A549 (cell line): ENCODE data around the gene AGBL4. TPM values are rescaled to one million over a fixed set of nuclear protein-coding genes. Genes with fewer than 3 reads are reported as not detected.

Source experiments
- ATAC-seq, 2 experiments: fragments of 200-7000 bp in 1 of 2; fragments of >200 bp in 1 of 2; cut with Nextera tagmentation in 1 of 2; cut with Tn5 transposase in 1 of 2; 3 replicates each; pipeline versions ENCODE4 v1.8.0 to v1.9.1; 2018 to 2020; ENCODE audit warnings: mild to moderate bottlenecking in 1 of 2, moderate library complexity in 1 of 2
- CTCF ChIA-PET: fragments of 300-600 bp; sonication (Branson Sonifier 250); formaldehyde crosslinking; extraction: SDS; loops from one replicate; lab custom pipeline; 2021; ENCODE audit warnings: antibody characterized with exemption, inconsistent platforms; lab: Yijun Ruan, JAX
- POLR2A ChIA-PET: fragments of 350-600 bp; formaldehyde crosslinking; extraction: SDS; loops from one replicate; lab custom pipeline; 2021; ENCODE audit warnings: antibody characterized with exemption, inconsistent platforms; lab: Yijun Ruan, JAX
- DNase-seq, 2 experiments: peaks; one replicate each; pipeline versions ENCODE4 v3.0.0 to v3.0.0-alpha.2; 2011 to 2016; ENCODE audit warnings: low read depth in 1 of 2, low spot score in 1 of 2
- FAIRE-seq: peaks from 2 replicates; lab custom pipeline; 2011; peaks lifted over from hg19 to GRCh38; lab: Jason Lieb, UNC
- H3K27ac ChIP-seq, 2 experiments: fragments of >200 bp; sonication (Bioruptor Twin); formaldehyde crosslinking; 3 replicates each; pipeline ENCODE4 v1.5.1; 2016 to 2017
- H3K4me1 ChIP-seq: fragments of >200 bp; sonication (Bioruptor Twin); formaldehyde crosslinking; 3 replicates; pipeline ENCODE4 v1.6.1; 2016
- H3K4me2 ChIP-seq: fragments of >200 bp; sonication (Bioruptor Twin); formaldehyde crosslinking; 3 replicates; pipeline ENCODE4 v1.6.1; 2016
- H3K4me3 ChIP-seq: fragments of >200 bp; sonication (Bioruptor Twin); formaldehyde crosslinking; 3 replicates; pipeline ENCODE4 v1.5.1; 2016
- H3K9me3 ChIP-seq: fragments of >200 bp; sonication (Bioruptor Twin); formaldehyde crosslinking; 3 replicates; pipeline ENCODE4 v1.6.1; 2016
- BHLHE40 ChIP-seq: IDR thresholded peaks from 2 replicates; pipeline ENCODE4 v1.6.1; 2012; ENCODE audit warnings: low read depth, low read length, inconsistent platforms
- CBX2 ChIP-seq: fragments of 200-600 bp; sonication (generic); IDR thresholded peaks from 2 replicates; pipeline ENCODE4 v1.6.1; 2016; ENCODE audit warnings: low read depth, mild to moderate bottlenecking, borderline replicate concordance
- CBX8 ChIP-seq: fragments of 200-600 bp; sonication (generic); IDR thresholded peaks from 2 replicates; pipeline ENCODE4 v1.6.1; 2016
- CEBPB ChIP-seq, 2 experiments: fragments of >200 bp in 1 of 2; sonication (Bioruptor Twin) in 1 of 2; formaldehyde crosslinking in 1 of 2; IDR thresholded peaks; 2 replicates each; pipeline ENCODE4 v1.6.1; 2012 to 2016
- EHF ChIP-seq: fragments of 250-450 bp; sonication (Bioruptor Pico); IDR thresholded peaks from 2 replicates; pipeline ENCODE4 v1.5.0; 2020; ENCODE audit warnings: mild to moderate bottlenecking
- EHMT2 ChIP-seq: fragments of 200-600 bp; sonication (generic); IDR thresholded peaks from 2 replicates; pipeline ENCODE4 v1.6.1; 2016; ENCODE audit warnings: antibody characterized with exemption, low read depth, mild to moderate bottlenecking, moderate library complexity
- ESRRA ChIP-seq: fragments of 150-350 bp; IDR thresholded peaks from 2 replicates; pipeline ENCODE4 v1.6.1; 2014; ENCODE audit warnings: mild to moderate bottlenecking, low read length, borderline replicate concordance
- FOSB ChIP-seq: fragments of 250-450 bp; sonication (Bioruptor Pico); IDR thresholded peaks from 2 replicates; pipeline ENCODE4 v1.5.0; 2020; ENCODE audit warnings: mild to moderate bottlenecking, moderate library complexity
- HDAC2 ChIP-seq: fragments of 200-600 bp; sonication (generic); IDR thresholded peaks from 2 replicates; pipeline ENCODE4 v1.6.1; 2016
- HES2 ChIP-seq: fragments of >200 bp; sonication (Bioruptor Twin); formaldehyde crosslinking; IDR thresholded peaks from 2 replicates; pipeline ENCODE4 v1.6.1; 2016
- HEYL ChIP-seq: fragments of 250-450 bp; sonication (Bioruptor Pico); IDR thresholded peaks from 2 replicates; pipeline ENCODE4 v1.8.0; 2021; ENCODE audit warnings: mild to moderate bottlenecking, moderate library complexity
- HOXA7 ChIP-seq: fragments of 250-450 bp; sonication (Bioruptor Pico); IDR thresholded peaks from 2 replicates; pipeline ENCODE4 v1.5.0; 2020; ENCODE audit warnings: mild to moderate bottlenecking, moderate library complexity
- HOXB13 ChIP-seq: fragments of 250-450 bp; sonication (Bioruptor Pico); IDR thresholded peaks from 2 replicates; pipeline ENCODE4 v1.5.0; 2020; ENCODE audit warnings: low read depth, mild to moderate bottlenecking, moderate library complexity
- HOXB5 ChIP-seq: fragments of 250-450 bp; sonication (Bioruptor Pico); IDR thresholded peaks from 2 replicates; pipeline ENCODE4 v1.5.0; 2020; ENCODE audit warnings: mild to moderate bottlenecking, moderate library complexity
- KDM1A ChIP-seq: fragments of 200-600 bp; sonication (generic); IDR thresholded peaks from 2 replicates; pipeline ENCODE4 v1.6.1; 2016; ENCODE audit warnings: low read depth, mild to moderate bottlenecking
- MAFK ChIP-seq: fragments of 450-650 bp; IDR thresholded peaks from 2 replicates; pipeline ENCODE4 v1.6.1; 2014; ENCODE audit not compliant: partially characterized antibody
- MAZ ChIP-seq: fragments of 150-350 bp; IDR thresholded peaks from 2 replicates; pipeline ENCODE4 v1.6.1; 2014; ENCODE audit warnings: antibody characterized with exemption, low read depth, low read length, borderline replicate concordance
- MYC ChIP-seq: IDR thresholded peaks from 2 replicates; pipeline ENCODE4 v1.6.1; 2012; ENCODE audit warnings: mild to moderate bottlenecking, inconsistent platforms, low read length, improper control_type of control experiment, borderline replicate concordance
- NR3C1 ChIP-seq: fragments of >200 bp; sonication (Bioruptor Twin); formaldehyde crosslinking; IDR thresholded peaks from 3 replicates; pipeline ENCODE4 v1.6.1; 2017
- PBX3 ChIP-seq: IDR thresholded peaks from 2 replicates; pipeline ENCODE4 v1.6.1; 2012
- RAD21 ChIP-seq, 2 experiments: fragments of >200 bp in 1 of 2; sonication (Bioruptor Twin) in 1 of 2; formaldehyde crosslinking in 1 of 2; IDR thresholded peaks in 1 of 2; conservative IDR thresholded peaks in 1 of 2; 2 replicates in 1 of 2; 3 replicates in 1 of 2; pipeline ENCODE4 v1.6.1; 2012 to 2018; ENCODE audit warnings: inconsistent platforms in 1 of 2
- RARB ChIP-seq: fragments of 250-450 bp; sonication (Bioruptor Pico); IDR thresholded peaks from 2 replicates; pipeline ENCODE4 v1.8.0; 2021; ENCODE audit warnings: mild to moderate bottlenecking, moderate library complexity
- RCOR1 ChIP-seq: fragments of 150-350 bp; IDR thresholded peaks from 2 replicates; pipeline ENCODE4 v1.6.1; 2014; ENCODE audit warnings: antibody characterized with exemption, low read length, low read depth
- REST ChIP-seq: fragments of 200-600 bp; sonication (generic); IDR thresholded peaks from 2 replicates; pipeline ENCODE4 v1.6.1; 2016; ENCODE audit warnings: antibody characterized with exemption, mild to moderate bottlenecking, moderate library complexity
- RNF2 ChIP-seq: fragments of 200-600 bp; sonication (generic); IDR thresholded peaks from 2 replicates; pipeline ENCODE4 v1.6.1; 2016; ENCODE audit warnings: low read depth, mild to moderate bottlenecking, antibody characterized with exemption, moderate library complexity, borderline replicate concordance
- SMC3 ChIP-seq: fragments of >200 bp; sonication (Bioruptor Twin); formaldehyde crosslinking; IDR thresholded peaks from 3 replicates; pipeline ENCODE4 v1.6.1; 2018; ENCODE audit warnings: inconsistent platforms
- SREBF2 ChIP-seq: fragments of 450-650 bp; IDR thresholded peaks from 2 replicates; pipeline ENCODE4 v1.6.1; 2014; ENCODE audit warnings: mild to moderate bottlenecking, moderate library complexity
- USF2 ChIP-seq: fragments of 450-650 bp; IDR thresholded peaks from 2 replicates; pipeline ENCODE4 v1.6.1; 2014; ENCODE audit warnings: antibody characterized with exemption
- ZSCAN20 ChIP-seq: fragments of 250-450 bp; sonication (Bioruptor Pico); IDR thresholded peaks from 2 replicates; pipeline ENCODE4 v1.8.0; 2022; ENCODE audit warnings: mild to moderate bottlenecking, moderate library complexity
- WGBS: methylation state at CpG from one replicate; pipeline ENCODE4 v1.1.6; 2017; ENCODE audit errors: missing lambda C conversion rate; 5-methylcytosine and 5-hydroxymethylcytosine counted together
- polyA plus RNA-seq, 4 experiments: library from polyadenylated mRNA; depleted of rRNA in 3 of 4; stranded (reverse); fragments of >200 nt; fragmentation: RNase III in 1 of 4; extraction: RNeasy Plus Mini Kit Qiagen cat#74134 plus additional on column Dnase treatment in 1 of 4; gene quantifications; 2 replicates in 3 of 4; 3 replicates in 1 of 4; pipeline ENCODE4 v1.2.3, GENCODE V29; 2011 to 2017
- TF ChIP-seq, protein P1 (sequence below): fragments of 150-350 bp; IDR thresholded peaks from 2 replicates; pipeline ENCODE4 v1.6.1; 2014; ENCODE audit warnings: low read depth, mild to moderate bottlenecking, low read length

The AGBL4 gene
- polyA plus RNA-seq, 2 of the 4 experiments (the other 2 are of a cell fraction) = not detected

GRCh38 chr1:48969971-48970370 is 1053.8 kb downstream of the AGBL4 start:
- Histone ChIP-seq H3K4me3 (no peak overlapping the region), H3K4me2 (no peak overlapping the region), H3K4me1 (peaks cover 4% of the 10 kb centered on the region; the same call in 1 of the 3 replicates)
- no peak for TF ChIP-seq MAZ
- TF ChIP-seq HOXA7 = no peak
- no peak for TF ChIP-seq MYC
- TF ChIP-seq FOSB (CRISPR knock-in tag) = no peak
- TF ChIP-seq NR3C1 = no peak
- TF ChIP-seq CEBPB (IDR thresholded peaks at IDR 0.05) = no peak
- TF ChIP-seq, all 56 proteins: peak for 0
- H3K9me3 ChIP-seq = no peaks in the 10 kb centered on the region
- CTCF ChIA-PET = no interaction called here
- WGBS = 43% methylated on average over 1 of the region's 1 CpG
- H3K27ac ChIP-seq = no peak overlapping the region
- ATAC-seq (no peak), DNase-seq (no peak), FAIRE-seq (no peak)
- POLR2A ChIA-PET = no interaction called here

GRCh38 chr1:48967318-48967717 is 1056.4 kb downstream of the AGBL4 start:
- WGBS = 13% methylated on average over 3 of the region's 3 CpGs
- POLR2A ChIA-PET = no interaction called here
- TF ChIP-seq EHF (no peak), CBX8 (no peak), ZSCAN20 (CRISPR knock-in tag) (no peak), HDAC2 (no peak), RCOR1 (no peak), MYC (no peak), SMC3 (no peak), HES2 (no peak), HOXA7 (no peak), RARB (no peak)
- TF ChIP-seq, all 56 proteins: peak for 0
- CTCF ChIA-PET = no interaction called here
- DNase-seq = no peak
- FAIRE-seq = no peak
- Histone ChIP-seq H3K4me3 (no peak overlapping the region), H3K9me3 (no peaks in the 10 kb centered on the region), H3K27ac (no peak overlapping the region), H3K4me1 (peaks cover 4% of the 10 kb centered on the region; the same call in 1 of the 3 replicates), H3K4me2 (no peak overlapping the region)
- ATAC-seq = no peak

GRCh38 chr1:48966583-48966982 is 1057.2 kb downstream of the AGBL4 start:
- Histone ChIP-seq H3K4me1 (peaks cover 4% of the 10 kb centered on the region; the same call in 1 of the 3 replicates), H3K4me3 (no peak overlapping the region), H3K9me3 (no peaks in the 10 kb centered on the region), H3K27ac (no peak overlapping the region), H3K4me2 (no peak overlapping the region)
- ChIA-PET POLR2A (no interaction called here), CTCF (interaction anchor here (0.6 kb wide), 1 partner anchor 78 kb away, joined by 5 read pairs; no protein-coding TSS in a partner anchor)
- TF ChIP-seq PBX3 = no peak
- no peak for TF ChIP-seq EHMT2
- no peak for TF ChIP-seq NR3C1
- TF ChIP-seq RNF2 = no peak
- no peak for TF ChIP-seq RARB
- TF ChIP-seq CBX2 = no peak
- no peak for TF ChIP-seq RAD21 (conservative IDR thresholded peaks at IDR 0.05 in 1 of 2, IDR thresholded peaks at IDR 0.05 in 1 of 2)
- no peak for TF ChIP-seq MAFK
- no peak for TF ChIP-seq SREBF2
- TF ChIP-seq HOXB5 (CRISPR knock-in tag) = no peak
- TF ChIP-seq BHLHE40 = no peak
- no peak for TF ChIP-seq HOXB13 (CRISPR knock-in tag)
- no peak for TF ChIP-seq KDM1A
- TF ChIP-seq HEYL (CRISPR knock-in tag) = no peak
- TF ChIP-seq, protein P1, sequence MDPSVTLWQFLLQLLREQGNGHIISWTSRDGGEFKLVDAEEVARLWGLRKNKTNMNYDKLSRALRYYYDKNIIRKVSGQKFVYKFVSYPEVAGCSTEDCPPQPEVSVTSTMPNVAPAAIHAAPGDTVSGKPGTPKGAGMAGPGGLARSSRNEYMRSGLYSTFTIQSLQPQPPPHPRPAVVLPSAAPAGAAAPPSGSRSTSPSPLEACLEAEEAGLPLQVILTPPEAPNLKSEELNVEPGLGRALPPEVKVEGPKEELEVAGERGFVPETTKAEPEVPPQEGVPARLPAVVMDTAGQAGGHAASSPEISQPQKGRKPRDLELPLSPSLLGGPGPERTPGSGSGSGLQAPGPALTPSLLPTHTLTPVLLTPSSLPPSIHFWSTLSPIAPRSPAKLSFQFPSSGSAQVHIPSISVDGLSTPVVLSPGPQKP = no peak
- no peak for TF ChIP-seq ESRRA
- TF ChIP-seq REST = no peak
- TF ChIP-seq USF2 = no peak
- no peak for TF ChIP-seq CEBPB (IDR thresholded peaks at IDR 0.05)
- DNase-seq (no peak), ATAC-seq (no peak), FAIRE-seq (no peak)
